NCI-H1092 treated with DMSO at 0.1 percent for 48 hours (cell line): ENCODE measurements around the gene PLAC1.

Experiments
- DNase-seq: peaks from one replicate; lab custom pipeline; 2025; lab: John Stamatoyannopoulos, UW

Gene PLAC1

DNA sequence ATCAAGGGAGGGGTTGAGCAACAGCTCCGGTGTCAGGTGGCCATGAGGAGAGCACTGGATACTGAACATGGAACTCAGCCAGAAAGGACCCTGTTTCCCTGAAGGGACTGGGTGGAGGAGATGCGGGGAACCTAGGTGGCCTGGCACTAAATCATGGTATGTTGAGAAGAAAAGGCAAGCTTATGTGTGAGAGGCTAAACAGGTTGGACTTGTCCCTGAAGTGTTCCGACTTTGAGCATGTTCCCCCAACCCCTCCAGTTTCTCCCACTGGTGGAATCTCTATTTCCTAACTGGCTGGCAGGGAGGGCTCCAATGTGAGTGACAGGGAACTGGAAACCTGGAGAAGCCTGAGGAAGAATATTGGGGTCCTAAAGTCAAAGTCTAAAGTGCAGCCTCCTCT, 69.5 kb downstream of the PLAC1 start:
- DNase-seq = no peak

GRCh38 chrX:134580907-134581306, 77.4 kb downstream of the PLAC1 start:
- DNase-seq = no peak

DNA sequence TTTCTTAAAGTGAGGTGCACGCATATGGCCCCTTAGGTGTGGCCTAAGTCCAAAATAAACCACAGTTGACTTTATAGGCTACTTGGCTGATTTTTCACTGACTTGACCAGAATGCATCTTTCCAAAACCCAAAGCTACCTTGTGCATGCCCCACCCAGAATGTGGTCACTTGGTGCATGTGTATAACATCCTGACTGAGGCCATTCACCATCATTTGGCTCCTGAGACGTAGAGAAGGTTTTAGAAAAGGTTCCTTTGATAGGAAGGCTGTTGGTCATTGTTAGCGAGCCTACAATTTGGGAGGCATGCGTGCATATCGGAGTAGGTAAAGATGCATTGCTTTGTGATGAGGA, 84.6 kb downstream of the PLAC1 start:
- DNase-seq = no peak

GRCh38 chrX:134572816-134573682, 85.2 kb downstream of the PLAC1 start:
- peak; percentile 34 for DNase-seq

DNA sequence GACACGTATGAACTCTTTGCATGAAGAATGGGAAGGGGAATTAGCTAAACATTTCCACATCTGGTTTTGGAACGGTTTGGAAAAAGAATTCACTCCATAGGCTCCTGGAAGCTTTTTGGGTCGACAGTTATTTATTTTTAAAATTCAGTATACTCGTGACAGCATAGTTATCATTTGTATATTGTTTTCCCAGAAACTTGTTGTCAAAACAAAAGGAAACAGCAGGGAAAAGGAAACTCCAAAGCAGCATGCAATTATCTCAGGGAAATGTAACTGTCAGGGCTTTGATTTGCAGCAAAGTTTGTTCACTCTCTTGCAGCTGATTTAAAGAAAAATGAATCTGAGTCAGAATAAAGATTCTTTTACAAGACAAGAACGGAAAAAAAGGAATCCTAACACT, 86.5 kb downstream of the PLAC1 start:
- no peak for DNase-seq

DNA sequence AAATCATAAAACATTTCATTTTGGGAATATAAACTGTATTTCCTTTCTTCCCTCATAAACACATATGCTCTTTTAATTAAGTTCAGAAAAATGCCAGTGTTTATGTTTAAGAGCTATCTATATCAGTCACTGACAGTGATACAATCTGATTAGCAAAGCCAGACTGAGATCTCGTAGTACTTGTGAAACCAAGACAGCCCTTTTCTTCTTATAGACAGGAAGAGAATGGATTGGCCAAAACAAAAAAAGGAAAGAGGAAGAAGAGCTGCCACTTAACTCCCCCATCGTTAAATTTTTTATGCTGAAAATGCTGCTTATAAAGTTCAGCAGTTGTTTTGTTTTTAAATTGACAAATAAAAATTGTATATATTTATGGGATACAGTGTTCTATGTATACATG, 87.4 kb downstream of the PLAC1 start:
- DNase-seq = no peak

DNA sequence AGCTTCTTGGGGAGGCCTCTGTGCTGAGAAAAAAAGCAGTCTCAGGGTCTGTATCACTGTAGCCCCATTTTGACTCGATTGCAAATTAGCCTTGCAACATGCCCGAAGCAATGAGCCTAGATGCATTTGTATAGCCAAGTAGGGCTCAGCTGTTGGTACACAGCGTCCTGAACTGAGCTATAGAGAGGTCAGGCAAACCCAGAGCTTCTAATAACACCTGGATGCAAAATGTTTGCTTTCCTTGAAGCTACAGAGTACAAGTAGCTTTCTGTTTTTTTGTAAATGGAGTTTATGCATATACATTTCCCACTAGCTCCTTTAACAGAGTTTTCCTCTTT, 87.8 kb downstream of the PLAC1 start:
- no peak for DNase-seq

DNA sequence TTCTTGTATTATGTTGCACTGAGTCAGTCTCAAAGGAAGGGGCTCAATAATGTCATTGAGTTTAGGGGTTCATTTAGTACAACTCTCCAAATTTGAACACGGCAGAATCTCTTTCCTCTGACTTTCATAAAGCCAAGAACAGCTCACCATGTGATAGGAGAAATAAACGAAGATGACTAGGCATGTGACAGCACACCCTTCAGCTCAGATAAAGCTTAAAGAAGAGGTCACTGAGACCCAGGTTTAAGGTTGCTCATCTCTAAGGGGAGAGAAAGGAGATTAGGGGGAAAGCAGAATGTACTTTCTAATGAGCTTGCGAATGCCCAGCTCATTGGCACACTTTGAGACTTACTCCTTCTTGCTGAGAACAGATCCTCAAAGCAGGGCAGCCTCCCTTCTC, 89.0 kb downstream of the PLAC1 start:
- DNase-seq = no peak

- no peak for DNase-seq
These were observed 89.8 kb downstream of the PLAC1 start for GRCh38 chrX:134568285-134569016.

GRCh38 chrX:134566506-134566905, 91.8 kb downstream of the PLAC1 start:
- DNase-seq = no peak

DNA sequence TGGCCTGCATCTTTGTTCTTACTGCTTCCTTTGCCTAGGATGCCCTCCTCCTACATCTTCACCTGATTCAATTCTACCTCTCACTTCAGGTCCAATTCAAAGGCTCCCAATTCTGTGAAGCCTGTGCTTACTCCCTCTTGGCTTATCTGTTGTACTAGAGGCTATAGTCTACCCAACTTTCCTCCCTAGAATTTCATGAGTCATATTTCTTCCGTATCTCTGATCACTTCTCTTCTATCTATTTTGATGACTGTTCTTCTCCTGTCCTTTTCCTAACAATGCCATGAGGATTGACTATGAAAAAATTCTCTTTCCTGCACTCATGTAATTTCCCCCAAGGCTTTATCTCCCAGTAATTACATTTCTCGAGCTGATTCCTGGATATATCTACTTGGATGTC, 96.3 kb downstream of the PLAC1 start:
- DNase-seq = no peak

DNA sequence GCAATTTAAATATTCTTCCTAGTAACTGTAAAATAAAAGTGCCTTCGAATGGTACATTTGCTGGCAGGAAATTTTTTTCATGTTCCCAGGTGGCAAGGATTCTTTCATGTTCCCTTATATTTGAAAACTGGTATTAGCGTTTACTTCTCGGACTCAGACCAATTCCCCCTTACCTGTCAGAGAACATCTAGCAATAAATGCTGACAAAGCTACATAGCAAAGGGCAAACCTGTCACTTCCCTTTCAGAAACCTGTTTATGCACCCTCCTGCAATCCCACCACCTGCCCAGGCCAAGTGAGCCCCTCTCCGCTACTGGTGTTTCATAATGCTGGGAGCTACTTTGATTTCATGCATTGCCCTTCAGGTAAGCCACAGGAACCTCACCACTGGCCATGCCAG, 100.1 kb downstream of the PLAC1 start:
- no peak for DNase-seq

- no peak for DNase-seq
These were observed 104.0 kb downstream of the PLAC1 start for GRCh38 chrX:134554291-134554690.

DNA sequence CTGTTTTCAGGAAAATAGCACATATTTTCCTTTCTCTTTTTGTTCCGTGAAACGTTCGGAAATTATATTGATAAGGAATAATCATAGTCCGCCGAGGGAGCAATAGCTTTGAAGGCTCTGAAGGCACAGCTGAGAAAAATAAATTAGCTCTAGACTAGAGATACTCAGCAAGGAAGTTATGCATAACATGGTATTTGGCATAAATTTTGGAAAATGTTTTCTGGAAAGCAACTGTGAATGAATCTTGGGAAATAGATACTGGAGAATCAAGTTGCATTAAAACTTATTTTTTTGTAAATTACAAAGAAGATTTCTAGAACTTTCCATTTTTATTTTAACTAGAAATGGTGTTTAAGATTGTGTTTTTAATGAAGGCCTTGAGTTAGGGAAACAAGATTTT, 105.9 kb downstream of the PLAC1 start:
- no peak for DNase-seq

DNA sequence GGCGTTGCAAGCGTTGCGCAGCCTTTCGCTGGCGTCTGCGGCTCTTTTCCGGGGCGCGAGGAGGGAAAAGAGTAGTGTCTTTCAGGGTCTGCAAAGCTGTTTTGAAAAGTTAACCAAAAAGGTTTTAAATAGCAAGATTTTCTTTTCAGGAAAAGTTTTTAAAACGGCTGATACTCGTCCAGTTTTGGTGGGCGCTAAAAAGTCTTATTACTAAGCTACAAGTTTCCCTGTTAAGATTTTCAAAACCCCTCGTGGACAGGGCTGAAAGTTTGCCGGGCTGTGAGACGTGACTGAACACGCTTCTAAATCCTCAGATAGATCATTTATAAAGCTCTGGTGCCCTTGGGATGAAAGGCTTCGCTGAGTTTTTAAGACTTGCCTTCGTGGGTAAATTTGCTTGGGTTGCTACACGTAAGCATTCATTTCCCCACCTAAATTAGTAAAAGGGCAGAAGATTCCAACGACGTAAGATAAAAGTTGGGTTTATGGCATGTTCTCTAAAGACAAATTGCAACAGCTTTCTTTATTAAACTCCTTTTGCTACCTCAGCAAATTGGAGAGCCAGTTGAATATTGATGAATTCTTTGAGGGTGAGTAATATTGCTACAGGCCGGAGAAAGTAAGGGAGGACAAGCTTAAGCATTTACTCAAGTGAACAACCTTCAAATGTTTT, 106.8 kb downstream of the PLAC1 start:
- DNase-seq = no peak

DNA sequence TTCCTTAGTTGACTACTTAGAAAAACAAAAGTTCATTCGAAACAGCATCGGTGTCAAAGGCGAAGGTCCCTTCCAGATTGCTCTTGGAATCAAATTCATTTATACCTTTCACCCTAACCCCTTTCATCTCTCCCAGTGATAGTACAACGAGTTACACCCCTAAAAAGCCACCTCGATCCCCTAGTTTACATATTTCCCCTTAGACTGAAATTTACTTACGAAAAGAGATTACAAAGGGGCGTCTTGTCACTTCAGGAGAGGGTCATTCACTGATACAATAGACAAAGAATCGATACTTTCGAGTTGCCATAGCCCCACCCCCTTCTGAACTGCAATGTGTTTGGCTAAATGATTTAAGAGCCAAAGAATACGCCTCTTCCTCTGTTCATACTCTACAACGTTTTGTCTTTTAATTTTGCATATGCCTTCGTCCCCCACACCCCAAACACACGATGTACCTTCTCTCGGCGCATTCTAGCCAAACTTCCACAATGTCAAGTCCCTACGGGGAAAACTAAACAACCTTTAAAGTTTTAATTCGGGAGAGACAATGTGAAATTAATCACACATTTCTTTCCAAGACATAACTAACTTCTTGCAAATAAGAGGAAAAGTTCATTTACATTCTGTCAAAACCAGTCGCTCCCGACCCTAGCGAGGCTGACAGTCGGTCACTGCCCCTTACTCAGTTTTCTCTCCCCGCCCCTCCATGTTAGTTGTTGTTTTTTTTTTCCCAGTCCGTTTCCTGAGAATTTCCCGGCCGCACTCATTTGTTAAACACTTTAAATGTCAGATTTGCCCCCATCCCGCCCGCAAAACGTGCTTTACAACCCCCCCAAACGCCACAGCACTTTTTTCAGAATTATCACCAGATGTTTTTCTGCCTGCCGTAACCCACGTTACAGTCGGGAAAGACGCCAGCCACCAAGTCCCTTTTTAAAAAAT, 109.7 kb downstream of the PLAC1 start:
- peak; percentile 22 for DNase-seq

DNA sequence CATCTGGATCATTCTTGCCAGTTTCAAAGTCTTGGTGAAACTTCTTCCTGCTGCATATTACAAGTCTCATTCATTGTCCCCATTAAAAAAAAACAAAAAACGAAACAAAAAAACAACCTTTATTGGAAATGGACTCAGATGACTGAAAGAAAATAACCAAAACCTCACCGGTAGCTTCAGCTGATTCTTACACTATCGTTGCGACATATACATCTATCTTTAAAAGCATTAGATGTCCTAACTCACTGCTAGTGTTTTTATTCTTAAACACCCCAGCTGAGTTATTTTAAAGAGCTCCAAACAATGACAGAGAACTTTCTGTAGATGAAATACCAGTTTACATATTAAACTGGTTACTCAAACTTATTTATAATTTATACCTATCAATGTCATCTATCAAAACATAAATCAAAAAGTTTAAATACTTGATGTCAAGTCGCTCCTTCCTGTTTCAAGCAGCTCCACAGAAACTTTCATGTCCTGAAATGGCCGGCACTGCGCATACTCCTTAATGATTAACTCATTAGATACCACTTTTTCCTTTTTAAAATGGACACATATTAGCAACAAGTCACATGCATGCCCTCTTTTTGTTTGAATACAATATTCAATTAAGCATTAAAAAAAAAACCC, 111.1 kb downstream of the PLAC1 start:
- DNase-seq = no peak

DNA sequence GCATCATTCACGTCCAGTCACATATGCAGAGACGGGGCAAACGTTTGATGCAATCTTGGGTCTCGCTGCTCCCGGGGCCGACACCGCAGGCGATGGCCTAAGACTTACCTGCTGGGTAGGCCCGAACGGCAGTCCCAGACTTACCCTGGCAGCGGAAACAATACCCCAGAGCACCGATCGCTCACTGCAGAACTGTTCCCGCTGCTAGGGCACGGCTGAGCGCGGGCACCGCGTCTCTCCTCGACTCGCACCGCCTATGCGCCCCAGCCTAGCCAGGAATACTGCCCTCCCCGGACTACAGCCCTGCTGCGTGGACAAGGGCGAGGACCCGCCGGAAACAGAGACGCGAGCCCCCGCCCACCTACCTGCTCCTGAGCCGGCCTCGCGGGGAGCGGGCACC, 112.1 kb downstream of the PLAC1 start:
- DNase-seq = no peak

GRCh38 chrX:134545510-134545909, 112.8 kb downstream of the PLAC1 start:
- no peak for DNase-seq

DNA sequence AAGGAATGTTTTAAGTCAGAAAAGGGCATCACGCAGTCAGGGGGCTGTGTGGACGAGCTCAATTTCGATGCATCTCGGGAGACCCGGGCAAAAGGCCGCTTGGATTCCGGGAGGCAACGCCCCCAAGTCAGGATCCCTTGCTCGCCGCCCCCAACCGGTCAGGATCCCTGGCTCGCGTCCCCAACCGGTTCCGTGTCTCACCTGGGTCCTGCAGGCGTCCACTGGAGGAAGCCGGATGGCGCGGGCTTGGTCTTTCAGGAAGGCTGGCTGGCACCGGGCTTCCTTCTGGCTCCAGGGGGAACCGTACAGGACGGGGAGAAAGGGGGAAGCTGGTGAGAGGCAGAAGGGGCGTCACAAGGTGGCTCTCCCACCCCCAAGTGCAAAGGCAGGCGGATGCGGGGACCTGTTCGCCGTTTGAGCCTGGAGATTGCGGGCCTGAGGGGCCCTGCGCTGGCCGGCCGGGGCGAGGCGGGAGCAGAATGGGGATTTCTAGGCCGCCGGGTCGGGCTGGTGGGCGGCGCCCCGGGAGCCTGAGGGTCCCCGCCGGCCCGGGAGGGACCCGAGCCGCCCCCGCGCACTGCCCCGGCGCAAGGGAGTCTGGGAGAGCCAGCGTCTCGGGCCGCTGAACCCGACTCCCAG, 113.6 kb downstream of the PLAC1 start:
- DNase-seq = peak; percentile 15

DNA sequence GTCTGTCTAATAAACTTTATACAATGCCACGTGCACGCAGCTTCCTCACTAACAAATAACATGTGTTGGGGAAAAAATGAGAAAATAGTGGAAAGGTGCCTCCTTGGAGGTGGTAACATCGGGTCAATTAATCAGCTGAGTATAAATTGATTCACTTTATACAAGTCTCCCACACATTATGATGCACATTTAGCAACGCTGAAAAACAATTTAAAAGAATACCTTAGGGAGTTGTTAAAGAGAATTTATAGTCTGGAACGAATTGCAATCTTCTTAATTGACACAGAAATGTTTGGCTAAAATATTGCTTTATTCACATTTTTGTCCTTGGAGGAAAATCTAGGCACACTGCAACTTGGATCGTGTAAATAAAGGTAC, 114.1 kb downstream of the PLAC1 start:
- DNase-seq = no peak
